Stimulated activated CD4-positive, alpha-beta T cell treated with anti-CD3 and anti-CD28 coated beads, Interleukin-4, amount 100 ng/mL, for 48 hours (primary cell): ENCODE data around the gene C11orf68.
A peak's percentile ranks its signal among the peaks of the same experiment; 100 is the strongest.
"Not testable (repeated sequence)": the region's sequence is repeated elsewhere in the genome, so short reads cannot be mapped to it uniquely, and the experiment has no call there.

Experiments
- DNase-seq, 2 donors: peaks; one replicate each; pipeline ENCODE4 v3.0.0-alpha.2; 2020; ENCODE audit warnings: low read depth in 2 of 2

C11orf68 gene

DNA sequence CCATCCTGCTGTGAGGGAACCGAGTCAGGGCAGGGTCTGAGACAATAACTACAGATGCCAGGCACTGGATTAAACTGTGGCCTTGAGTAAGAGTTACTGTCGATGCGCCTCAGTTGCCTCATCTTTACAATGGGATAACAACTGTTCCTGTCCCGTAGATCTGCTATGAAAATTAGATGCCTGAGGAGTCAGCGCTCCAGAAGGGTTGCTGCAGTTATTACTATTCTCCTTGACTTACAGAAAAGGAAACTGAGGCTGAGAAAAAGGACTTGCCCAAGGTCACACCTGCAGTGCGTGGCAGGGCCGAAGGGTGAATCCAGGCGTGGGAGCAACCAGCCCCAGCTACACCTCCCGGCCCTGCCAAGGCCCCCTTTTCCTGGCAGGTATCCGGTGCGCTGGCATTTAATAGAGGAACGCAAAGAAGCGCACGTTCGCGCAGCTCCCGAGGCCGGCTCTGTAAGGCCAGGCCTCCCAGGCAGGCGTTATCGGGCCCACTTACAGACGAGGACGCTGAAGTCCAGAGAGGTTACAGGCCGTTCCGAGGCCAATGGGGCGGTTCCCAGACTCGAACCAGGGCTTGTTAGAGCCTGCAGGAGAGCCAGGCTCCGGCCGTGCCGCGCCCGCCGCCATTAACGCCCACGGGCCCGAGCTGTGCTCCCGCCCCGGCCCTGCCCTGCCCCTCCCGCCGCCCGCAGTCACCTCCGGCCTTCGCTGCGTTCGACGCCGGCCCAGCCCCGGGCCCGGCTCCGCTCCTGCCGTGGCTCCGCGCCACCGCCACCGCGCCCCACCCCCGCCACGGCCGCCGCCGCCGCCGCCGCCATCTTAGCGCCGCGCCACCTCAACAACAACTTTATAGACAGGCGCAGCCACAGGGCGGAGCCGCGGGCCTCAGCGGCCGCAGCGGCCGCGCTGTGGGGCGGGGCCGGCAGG lies at the start of gene C11orf68:
C11orf68 (minus strand) TSS at position 852 of the 930 bp plus-strand sequence; CDS start at position 821, 31 bp downstream.
- no peak for DNase-seq

DNA sequence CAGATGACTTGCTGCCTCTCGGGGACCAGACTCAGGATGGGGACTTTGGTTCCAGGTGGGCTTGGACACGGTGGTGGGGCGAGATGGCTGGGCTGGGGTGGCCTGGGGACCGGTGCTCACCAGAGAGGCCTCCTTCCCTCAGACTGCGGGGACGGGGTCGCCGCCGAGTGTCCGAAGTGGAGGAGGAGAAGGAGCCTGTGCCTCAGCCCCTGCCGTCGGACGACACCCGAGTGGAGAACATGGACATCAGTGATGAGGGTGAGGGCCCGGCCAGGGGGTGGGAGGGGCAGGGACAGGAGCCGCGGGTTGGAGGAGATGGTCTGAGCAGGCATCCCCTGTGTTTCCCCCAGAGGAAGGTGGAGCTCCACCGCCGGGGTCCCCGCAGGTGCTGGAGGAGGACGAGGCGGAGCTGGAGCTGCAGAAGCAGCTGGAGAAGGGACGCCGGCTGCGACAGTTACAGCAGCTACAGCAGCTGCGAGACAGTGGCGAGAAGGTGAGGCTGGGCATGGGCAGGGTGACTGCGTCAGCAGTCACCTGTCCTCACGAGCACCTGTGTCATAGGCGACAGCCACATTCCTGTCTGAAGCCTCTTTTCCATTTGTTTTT lies 48.6 kb upstream of the C11orf68 start:
- no peak for DNase-seq

DNA sequence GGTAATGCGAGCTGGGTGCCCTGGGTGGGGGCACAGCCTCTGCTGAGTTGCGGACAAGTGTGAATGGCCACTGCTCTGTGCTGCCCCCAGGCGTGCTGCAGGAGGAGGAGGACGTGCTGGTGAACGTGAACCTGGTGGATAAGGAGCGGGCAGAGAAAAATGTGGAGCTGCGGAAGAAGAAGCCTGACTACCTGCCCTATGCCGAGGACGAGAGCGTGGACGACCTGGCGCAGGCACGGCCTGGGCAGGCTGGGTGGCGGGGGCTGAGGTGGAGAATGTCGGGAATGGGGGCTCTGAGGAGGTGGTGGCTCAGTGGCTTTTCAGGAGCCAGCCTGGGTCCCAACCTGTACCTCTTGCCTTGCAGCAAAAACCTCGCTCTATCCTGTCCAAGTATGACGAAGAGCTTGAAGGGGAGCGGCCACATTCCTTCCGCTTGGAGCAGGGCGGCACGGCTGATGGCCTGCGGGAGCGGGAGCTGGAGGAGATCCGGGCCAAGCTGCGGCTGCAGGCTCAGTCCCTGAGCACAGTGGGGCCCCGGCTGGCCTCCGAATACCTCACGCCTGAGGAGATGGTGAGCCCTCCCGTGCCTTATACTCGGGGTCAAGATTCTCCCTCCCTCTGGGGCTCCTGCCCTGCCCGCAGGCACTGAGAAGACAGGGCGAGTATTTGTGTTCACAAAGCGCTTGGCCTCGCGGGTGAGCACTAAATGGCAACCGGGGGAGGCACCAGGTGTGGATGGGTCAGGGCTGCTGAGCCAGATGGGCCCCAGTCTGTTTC lies 47.3 kb upstream of the C11orf68 start:
- DNase-seq: no peak

DNA sequence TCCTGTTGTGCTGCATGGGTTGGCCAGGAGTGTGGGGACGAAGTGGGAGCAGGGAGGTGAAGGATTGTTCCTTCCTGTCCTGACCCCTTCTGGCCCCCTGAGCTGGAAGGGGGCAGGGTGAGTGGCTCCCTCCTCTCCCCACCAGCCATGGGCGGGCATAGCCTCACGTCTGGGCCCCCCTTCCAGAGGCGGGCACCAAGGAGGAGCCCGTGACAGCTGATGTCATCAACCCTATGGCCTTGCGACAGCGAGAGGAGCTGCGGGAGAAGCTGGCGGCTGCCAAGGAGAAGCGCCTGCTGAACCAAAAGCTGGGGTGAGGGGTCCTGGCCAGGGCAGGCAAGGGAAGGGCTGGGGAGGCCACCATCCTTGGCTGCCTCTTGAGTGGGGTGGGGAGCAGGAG lies 46.0 kb upstream of the C11orf68 start:
- DNase-seq: no peak

DNA sequence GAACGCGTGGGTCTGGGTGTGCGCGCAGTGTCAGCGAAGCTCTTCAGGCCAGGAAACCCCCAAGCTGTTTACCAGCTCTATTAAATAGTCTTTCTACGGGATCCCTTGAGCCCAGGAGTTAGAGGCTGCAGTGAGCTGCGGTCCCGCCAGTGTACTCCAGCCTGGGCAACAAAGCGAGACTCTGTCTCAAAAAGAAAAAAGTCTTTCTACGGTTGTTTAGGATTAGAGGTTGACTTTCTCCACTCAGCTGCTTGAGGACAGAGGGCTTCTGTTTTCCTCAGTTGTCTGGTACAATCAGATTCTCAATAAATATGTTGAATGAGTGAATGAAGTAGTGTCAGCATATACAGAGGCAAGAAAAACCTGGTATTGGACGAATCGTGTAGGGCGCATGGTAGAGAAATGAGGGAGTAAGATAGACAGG lies 43.3 kb upstream of the C11orf68 start:
- no peak for DNase-seq

DNA sequence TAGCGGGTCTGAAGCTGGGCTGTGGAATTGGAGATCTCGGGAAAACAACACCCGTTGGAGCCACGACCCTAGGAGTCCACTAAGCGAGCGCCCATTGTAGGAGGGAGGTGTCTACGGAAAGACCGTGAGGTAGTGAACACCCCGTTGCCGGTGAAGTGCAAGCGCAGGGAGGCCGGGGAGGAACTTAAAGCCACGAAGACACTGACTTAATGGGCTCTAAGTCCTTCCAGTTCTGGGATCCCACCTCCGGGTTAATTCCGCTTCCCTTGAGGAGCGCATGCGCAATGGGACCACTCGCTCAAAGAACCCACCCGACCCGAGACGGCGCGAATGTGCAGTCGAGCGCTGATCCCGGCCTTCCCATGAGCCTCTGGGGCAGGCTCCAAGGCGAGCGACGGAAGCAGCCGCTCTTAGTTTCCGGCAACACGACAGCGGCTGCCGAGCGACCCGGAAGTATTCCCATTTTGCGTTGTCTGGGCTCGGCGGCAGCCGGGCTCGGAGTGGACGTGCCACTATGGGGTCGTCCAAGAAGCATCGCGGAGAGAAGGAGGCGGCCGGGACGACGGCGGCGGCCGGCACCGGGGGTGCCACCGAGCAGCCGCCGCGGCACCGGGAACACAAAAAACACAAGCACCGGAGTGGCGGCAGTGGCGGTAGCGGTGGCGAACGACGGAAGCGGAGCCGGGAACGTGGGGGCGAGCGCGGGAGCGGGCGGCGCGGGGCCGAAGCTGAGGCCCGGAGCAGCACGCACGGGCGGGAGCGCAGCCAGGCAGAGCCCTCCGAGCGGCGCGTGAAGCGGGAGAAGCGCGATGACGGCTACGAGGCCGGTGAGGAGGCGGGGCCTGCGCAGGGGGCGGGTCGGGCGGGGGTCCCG lies 42.6 kb upstream of the C11orf68 start, which contains the start of gene SART1:
SART1 (plus strand) TSS at position 468 of the 874 bp plus-strand sequence; CDS start at position 515, 47 bp downstream.
- peak; percentile 90 to 96 for DNase-seq

DNA sequence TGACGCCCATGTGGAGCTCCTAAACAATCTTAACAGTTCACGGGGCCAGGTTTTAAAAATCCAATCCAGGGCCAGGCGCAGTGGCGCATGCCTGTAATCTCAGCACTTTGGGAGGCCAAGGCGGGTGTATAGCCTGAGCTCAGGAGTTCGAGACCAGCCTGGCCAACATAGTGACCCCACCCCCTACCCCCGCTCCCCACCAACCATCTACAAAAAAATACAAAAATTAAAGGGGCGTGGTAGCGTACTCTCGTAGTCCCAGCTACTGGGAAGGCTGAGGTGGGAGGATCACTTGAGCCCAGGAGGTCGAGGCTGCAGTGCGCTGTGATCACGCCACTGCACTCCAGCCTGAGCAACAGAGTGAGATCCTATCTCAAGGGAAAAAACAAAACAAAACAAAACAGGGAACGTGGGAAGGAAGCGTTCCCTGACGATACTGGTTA lies 42.0 kb upstream of the C11orf68 start:
- no peak for DNase-seq

DNA sequence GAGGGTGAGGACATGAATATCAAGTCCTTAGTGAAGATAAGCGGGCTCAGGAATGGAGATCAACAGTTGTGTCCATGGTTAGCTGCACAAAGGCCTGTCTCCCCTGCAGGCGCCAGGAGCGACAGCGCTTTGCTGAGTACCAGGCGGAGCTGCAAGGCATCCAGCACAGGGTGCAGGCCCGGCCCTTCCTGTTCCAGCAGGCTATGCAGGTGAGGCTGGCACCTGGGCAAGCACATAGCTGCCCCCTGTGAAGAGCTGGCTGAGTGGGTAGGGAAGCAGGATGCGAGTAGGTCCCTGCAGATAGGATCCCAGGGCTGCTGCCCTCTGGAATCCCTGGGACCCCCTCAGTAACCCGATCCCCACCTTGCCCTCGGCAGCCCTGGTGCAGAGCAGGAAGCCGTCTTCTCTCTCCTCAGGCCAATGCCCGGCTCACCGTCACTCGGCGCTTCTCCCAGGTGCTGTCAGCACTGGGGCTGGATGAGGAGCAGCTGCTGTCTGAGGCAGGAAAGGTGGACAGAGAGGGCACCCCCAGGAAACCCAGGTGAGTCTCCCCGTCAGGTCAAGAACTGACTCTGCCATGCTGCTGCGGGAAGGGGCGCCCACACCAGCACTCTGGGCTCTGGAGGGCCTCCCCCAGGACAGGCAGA lies 40.0 kb upstream of the C11orf68 start:
- DNase-seq: no peak

DNA sequence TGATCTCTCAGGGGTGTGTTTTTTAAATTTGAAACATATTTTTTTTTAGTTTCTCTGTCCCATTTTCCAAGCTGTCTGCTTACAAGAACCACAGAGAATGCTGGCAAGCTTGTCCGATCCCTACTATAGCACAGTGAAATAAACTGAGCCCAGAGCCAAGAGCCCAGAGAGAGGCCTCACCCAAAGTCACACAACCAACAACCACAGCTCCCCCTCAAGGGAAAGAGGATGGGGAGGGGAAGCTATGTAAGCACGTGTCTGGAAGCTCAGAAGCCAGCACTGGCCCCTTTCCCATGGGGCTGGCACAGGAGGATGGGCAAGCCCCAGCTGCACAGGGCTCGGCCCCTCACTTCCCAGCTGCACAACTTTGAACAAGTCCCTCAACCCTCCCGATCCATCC lies 39.4 kb upstream of the C11orf68 start:
- no peak for DNase-seq

DNA sequence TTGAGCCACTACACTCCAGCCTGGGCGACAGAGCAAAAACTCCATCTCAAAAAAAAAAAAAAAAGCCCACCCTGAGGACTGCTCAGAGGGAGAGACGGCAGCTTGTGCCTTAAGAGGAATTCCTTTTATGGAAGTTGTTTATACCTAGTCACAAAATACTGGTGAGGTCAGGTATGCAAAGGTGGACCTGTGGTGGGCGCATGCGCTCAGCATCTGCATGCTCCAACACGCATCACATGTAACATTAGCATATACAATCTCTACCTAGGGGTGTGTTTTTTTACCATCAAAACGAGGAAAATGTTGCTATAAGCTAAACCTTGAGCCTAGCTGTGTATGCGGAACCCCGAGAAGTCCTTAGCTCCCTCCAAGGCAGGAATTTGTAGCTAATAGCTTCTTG lies 35.9 kb upstream of the C11orf68 start:
- DNase-seq: no peak

DNA sequence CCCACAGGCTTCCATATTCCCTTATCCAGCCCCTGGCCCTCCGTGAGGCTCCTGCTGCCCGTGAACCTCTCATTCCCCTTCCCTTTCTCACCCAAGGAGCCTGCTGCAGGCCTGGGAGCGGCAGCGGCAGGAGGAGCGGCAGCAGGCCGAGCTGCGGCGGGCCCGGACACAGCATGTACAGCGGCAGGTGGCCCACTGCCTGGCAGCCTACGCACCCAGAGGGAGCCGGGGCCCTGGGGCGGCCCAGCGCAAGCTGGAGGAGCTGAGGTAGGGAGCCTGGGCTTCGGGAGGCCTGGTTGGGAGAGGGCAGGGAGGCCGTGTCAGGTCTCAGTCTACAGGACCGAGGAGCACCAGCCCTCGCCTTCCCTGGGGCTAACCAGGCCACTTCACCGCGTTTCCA lies 34.6 kb upstream of the C11orf68 start:
- no peak for DNase-seq

DNA sequence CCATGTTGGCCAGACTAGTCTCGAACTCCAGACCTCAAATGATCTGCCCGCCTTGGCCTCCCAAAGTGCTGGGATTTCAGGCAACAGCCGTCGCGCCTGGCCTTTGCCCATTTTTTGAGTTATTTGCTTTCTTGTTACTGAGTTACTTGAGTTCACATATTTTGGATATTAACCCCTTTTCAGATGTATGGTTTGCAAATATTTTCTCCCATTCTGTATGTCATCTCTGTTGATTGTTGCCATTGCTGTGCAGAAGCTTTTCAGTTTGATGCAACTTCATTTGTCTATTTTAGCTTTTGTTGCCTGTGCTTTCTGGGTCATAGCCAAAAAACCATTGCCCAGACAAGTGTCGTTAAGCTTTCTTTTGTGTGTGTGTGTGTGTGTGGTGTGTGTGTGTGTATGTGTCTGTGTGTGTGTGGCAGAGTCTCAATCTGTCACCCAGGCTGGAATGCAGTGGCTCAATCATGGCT lies 33.2 kb upstream of the C11orf68 start:
- no peak for DNase-seq

DNA sequence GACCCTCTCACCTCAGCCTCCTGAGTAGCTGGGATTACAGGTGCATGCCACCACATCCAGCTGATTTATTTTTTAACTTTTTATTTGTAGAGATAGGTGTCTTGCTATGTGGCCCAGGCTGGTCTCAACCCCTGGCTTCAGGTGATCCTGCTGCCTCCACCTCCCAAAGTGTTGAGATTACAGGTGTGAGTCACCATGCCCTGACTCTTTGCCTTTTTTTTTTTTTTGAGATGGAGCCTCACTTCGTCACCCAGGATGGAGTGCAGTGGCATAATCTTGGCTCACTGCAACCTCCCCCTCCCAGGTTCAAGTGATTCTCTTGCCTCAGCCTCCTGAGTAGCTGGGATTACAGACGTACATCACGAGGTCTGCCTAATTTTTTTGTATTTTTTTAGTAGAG lies 32.8 kb upstream of the C11orf68 start:
- DNase-seq: not testable (repeated sequence)

DNA sequence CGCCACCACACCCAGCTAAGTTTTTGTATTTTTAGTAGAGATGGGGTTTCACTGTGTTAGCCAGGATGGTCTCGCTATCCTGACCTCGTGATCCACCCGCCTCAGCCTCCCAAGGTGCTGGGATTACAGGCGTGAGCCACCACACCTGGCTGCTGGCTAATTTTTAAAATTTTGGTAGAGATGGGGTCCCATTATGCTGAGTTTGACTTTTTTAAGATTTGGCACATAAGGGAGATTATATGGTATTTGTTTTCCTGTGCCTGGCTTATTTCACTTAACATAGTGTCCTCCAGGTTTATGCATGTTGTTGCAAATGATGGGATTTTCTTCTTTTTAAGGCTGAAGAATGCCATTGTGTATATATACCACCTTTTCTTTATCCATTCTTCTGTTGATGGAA lies 31.8 kb upstream of the C11orf68 start:
- DNase-seq: not testable (repeated sequence)

DNA sequence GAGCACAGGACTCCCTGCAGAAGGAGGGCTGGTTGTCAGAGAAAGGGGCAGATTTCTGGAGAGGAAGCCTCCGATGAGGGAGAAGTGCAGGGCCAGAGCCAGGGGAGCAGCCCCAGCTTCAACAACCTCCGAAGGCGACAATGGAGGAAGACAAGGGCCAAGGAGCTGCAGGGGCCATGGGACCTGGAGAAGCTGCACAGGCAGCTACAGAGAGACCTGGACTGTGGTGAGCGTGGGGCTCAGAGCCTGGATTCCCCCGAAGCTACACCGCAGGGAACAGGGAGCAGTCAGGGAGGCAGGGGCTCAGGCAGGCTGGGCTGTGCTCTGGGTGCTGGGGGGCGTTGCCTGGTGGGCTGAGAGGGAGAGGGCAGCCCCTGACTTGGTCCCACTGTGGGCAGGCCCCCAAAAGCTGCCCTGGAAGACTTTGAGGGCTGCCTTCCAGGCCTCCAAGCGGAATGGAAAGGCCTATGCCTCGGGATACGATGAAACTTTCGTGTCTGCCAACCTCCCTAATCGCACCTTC lies 28.8 kb upstream of the C11orf68 start:
- no peak for DNase-seq

DNA sequence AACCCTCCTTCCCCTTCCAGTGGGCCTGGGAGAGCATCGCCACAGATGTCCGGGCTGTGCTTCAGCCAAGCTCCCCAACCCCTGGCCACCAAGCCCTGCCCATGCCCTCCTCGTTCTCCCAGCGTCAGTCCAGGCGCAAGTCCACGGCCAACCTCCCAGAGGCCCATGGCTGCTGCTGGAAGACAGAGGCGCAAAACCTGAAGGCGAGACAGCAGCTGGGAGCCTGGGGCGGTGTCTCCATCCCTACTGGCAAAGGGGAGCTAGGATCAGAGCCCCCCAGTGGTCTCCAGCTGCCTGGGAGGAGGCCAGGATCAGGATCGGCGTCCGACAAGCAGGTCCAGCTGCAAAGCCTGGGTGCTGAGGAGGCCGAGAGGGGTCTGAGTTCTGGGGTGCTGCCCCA lies 28.3 kb upstream of the C11orf68 start:
- DNase-seq: no peak

DNA sequence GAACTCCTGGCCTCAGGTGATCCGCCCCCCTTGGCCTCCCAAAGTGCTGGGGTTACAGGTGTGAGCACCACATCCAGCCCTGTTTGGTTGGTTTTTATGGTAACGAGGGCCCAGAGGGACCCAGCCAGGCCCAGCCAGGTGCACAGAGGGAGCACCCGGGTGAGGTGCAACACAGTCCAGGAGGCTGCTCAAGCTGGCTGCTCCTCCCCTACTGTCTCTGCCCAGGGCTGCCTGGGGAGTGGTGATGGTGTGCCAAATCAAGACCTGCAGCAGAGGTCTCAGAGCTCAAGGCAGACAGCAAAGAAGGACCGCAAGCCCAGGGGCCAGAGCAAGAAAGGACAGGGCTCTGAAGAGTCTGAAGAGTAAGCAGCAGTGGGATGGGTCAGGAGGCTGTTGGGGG lies 27.8 kb upstream of the C11orf68 start:
- DNase-seq: no peak

DNA sequence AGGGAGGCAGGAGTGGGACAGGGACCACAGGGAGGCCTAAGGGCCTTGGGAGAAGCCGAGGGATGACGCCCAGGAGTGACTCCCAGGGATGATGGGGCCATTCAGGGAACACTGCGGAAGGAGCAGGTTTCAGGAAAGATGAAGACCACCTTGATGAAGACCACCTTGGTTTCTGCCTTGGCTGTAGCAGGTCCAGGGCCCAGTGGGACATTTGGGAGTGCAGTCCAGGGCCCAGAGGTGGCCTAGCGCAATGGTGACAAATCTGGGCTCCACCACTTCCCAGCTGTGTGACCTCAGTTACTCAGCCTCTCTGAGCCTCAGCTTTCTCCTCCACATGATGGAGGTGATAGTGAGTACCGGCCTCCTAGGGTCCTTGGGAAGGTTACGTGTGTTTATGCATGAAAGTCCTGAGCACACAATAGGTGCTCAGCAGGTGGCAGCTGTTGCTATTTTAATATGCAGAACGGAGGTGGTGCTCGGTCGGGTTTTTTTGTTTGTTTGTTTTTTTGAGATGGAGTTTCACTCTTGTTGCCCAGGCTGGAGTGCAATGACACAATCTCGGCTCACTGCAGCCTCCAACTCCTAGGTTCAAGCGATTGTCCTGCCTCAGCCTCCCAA lies 27.2 kb upstream of the C11orf68 start:
- no peak for DNase-seq

DNA sequence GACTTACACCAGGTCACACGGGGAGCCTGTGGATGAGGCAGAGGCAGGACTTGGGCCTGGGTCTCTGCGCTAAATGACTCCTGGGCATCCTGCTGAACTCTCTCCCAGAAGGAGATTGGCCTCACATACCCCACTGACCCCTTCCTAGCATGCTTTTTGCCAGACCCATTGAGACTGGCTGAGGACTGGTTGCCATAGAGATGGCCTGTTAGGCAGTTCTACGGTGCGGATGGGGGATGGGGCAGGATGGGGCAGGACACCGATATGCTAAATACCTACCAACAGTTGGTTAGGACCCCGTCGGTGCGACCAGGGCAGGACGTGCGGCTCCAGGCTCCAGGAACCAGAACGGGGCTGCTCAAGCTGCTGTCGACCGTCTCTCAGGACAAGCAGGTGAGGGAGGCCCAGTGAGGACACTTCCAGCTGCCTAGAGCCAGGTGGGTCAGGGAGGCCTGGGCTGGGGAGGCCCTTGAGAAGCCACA lies 26.6 kb upstream of the C11orf68 start, which contains the start of gene TSGA10IP:
TSGA10IP (plus strand) TSS at position 51 of the 482 bp plus-strand sequence; CDS start at position 247, 196 bp downstream.
- no peak for DNase-seq
